ENCODE measurements around the gene FUS.
"Not testable (repeated sequence)": the region's sequence is repeated elsewhere in the genome, so short reads cannot be mapped to it uniquely, and the experiment has no call there.

Gene FUS

DNA sequence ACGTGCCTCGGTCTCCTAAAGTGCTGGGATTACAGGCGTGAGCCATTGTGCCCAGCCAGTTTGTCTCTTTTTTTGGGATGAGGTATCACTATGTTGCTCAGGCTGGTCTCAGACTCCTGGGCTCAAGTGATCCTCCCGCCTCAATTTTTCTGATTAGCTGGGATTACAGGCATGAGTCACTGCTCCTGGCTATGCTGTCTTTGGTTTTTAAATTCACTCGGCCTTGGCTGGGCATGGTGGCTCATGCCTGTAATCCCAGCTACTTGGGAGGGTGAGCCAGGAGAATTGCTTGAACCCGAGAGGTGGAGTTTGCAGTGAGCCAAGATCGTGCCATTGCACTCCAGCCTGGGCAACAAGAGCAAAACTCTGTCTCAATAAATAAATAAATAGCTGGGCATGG lies 35.5 kb upstream of the FUS start:
- not testable (repeated sequence) for DNase-seq

GRCh38 chr16:31145398-31145990 lies 34.4 kb upstream of the FUS start:
- no peak for DNase-seq

DNA sequence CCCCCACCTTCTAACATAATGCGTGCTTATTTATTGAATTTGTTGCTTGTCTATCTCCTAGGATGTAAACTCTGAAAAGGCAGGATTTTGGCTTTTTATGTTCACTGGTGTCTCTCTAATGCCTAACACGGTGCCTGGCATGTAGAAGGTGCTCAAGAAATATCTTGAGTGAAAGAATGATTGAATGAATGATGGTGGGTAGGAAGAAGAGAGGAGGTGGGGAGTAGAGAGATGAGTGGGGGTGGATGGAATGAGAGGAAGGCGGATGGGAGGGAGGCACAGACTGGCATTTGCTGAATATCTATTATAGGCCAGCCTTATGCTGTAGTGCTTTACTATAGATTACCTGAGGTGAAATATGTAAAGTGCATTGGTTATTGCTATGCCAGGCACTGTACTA lies 32.4 kb upstream of the FUS start:
- no peak for DNase-seq

GRCh38 chr16:31148281-31148728 lies 31.6 kb upstream of the FUS start:
- no peak for DNase-seq

DNA sequence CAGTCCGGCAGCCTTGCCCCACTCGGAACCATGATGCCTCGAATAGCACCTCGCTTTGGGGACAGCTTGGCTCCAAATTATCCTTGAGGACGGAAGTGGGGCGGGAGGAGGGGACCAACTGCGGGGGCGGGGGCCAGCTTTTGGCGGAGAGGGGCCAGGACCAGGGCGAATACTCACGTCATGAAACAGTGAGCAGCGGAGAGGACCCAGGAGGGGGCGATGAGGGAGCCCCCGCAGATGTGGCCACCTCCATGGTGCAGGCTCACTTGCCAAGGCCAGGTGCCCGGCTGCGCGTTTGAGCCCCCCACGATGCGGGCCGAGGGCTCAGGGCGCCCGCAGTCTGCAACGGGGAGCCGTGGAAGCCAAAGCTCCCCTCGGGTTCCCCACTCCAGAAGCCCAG lies 31.0 kb upstream of the FUS start:
- DNase-seq, result no peak

DNA sequence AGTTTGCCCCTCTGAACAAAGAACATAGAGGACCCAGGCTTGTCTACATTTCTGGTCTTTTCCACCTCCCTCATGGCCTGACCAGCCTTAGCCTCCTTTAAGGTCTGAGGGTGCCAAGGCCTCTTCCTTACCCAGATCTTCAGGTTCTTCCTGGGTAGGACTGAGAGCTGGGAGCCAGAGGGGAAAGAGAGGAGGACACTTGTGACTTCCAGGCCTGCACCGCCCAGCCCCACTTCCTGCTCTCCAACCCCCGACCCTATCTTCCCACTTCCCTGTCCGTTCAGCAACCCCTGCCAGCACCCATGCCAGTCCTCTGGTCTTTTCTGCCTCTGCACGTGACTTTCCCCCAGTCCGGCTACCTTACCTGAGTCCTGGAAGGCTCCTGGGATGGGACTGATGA lies 30.6 kb upstream of the FUS start:
- DNase-seq, result no peak

DNA sequence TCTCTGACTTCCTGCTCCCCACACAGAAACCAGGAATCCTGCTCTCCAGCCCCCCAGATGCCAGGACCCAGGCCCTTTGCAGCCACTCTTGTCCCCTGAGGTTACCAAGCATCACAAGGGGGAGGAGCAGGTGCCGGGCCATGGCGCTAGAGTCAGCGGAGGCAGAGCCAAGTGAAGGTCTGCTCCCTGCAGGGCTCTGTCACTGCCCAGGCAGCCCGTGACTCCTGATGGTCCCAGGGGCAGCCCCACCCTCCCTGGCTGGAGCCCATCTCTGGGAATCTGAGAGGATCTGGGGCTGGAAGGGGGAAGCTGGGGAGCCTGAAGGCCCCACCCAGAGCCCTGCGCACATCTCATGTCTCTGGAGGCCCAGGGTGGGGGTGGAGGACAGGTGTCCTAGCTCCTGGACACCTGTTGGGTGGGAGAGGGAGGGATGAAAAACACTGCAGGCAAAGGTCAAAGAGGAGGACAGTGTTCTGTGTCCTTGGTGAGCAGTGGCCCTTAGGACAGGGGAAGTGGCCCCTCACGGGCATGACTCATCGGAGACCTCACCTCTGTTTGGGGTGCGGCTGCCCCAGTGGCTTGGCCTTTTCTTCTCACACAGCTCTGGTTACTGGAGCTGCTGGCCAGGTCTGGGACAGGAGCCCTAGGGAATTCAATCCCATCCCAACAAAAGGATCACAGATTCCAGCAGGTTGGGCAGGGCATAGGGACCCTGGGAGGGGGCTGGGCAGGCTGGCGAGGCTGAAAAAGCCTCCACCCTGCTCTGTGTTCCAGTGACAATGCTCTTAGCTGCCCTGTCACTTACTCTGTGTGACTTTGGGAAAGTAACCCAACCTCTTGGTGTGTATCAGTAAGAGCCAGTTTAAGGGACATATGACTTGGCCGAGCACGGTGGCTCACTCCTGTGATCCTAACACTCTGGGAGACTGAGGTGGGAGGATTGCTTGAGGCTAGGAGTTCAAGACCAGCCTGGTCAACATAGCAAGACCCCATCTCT lies 29.7 kb upstream of the FUS start, which contains the start of gene PRSS36:
TSS of gene PRSS36 (minus strand) at position 173 of the 997 bp plus-strand sequence. CDS start at position 142, 31 bp downstream.
- no peak for DNase-seq

- DNase-seq, result not testable (repeated sequence)
Observed at GRCh38 chr16:31150976-31151375, 29.0 kb upstream of the FUS start.

- no peak for DNase-seq
Observed at GRCh38 chr16:31157136-31157535, 22.8 kb upstream of the FUS start.

DNA sequence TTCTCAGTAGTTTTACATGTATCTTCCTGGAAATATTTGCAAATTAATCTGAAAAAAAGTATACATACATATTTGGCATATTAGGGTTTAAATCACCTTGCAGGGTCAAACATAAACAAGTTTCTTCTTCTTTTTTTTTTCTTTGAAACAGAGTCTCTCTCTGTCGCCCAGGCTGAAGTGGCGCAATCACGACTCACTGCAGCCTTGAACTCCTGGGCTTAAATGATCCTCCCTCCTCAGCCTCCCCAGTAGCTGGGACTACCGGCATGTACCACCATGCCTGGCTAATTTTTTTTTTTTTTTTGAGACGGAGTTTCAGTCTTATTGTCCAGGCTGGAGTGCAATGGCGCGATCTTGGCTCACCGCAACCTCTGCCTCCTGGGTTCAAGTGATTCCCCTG lies 12.6 kb upstream of the FUS start:
- DNase-seq, result no peak

- DNase-seq, result no peak
Observed at GRCh38 chr16:31168848-31169247, 11.1 kb upstream of the FUS start.

- not testable (repeated sequence) for DNase-seq
Observed at GRCh38 chr16:31170048-31170447, 9.9 kb upstream of the FUS start.

DNA sequence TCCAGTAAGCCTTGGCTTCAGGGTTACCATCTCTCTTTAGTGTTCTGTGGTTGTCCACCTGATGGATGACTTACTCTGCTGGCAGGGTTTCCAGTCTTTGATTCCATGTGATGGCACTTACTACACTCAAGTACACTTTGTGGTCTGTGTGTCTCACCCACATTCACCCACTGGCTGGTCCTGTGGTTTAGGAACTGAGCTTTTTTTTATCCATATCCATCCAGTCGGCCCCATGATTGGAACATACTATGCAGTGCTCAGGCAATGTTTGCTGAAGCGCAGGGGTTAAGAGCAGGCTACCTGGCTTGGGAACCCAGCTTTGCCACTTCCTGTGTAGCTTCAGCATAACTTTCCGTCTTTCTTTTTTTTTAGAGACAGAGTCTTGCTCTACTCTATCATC lies 2.8 kb upstream of the FUS start:
- peak; percentile 43 for DNase-seq

DNA sequence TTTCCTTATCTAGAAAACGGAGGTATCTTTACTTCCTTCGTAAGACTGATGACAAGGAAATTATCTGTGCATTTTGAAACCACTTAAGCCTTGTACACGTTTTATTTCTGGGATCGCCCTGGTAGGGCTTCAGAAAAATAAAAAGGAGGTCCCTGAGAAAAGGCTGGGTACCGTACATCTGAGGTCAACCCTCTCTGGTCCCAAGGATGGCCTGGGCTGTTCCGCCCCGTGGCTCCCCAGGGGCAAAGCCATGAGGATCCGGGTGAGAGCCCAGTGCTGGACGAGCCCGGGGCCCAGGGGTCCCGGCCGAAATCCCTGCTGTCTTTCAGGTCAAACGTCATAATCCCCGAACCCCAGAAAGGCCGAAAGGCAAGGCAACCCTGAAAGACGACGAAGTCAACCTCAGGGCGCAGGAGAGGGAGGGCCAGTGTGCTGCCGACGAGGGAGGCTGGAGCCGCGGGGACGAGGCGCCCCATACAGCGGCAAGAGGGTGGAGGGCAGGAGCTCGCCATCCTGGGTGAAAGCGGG lies 656 bp upstream of the FUS start:
- DNase-seq, result no peak

DNA sequence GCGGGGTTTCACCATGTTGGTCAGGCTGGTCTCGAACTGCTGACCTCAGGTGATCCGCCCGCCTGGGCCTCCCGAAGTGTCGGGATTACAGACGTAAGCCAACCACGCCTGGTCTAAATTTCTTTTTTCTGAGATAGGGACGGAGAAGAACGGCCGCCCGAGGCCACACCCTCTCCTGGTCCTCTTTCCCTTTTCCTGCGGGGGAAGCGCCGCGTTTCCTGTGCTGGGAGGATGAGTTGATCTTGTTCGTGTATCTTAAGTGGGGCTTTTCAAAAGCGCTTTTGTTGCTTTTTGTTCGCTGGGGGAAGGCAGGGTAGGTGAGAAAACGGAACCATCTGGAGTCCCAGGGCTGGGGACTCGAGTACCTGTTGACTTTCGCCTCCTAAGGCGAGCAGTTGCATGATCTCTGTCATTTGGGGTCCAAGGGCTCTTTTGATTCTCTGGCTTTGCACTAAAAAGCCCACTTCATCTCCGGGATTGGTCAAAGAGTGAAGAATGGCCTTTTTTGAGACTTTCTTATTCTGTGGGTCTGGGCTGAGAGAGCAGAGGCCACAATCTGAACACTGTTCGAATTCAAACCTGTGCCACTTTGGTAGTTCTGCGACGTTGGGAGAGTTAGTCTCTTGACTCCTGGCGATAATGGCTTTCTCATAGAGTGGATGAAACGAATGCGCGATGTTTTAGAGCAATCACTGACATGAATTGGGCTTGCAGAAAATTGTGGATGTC lies 1.3 kb downstream of the FUS start:
- no peak for DNase-seq

DNA sequence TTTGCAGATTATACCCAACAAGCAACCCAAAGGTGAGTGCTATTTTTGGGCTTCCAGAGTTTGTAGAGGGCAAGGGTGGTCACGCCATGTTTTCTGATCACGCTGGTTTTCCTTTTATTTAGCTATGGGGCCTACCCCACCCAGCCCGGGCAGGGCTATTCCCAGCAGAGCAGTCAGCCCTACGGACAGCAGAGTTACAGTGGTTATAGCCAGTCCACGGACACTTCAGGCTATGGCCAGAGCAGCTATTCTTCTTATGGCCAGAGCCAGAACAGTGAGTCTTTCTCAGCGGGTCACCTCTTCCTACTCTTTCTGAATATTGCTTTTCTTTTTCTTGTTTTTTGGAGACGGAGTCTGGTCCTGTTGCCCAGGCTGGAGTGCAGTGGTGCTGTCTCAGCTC lies 2.5 kb downstream of the FUS start:
- DNase-seq, result no peak

DNA sequence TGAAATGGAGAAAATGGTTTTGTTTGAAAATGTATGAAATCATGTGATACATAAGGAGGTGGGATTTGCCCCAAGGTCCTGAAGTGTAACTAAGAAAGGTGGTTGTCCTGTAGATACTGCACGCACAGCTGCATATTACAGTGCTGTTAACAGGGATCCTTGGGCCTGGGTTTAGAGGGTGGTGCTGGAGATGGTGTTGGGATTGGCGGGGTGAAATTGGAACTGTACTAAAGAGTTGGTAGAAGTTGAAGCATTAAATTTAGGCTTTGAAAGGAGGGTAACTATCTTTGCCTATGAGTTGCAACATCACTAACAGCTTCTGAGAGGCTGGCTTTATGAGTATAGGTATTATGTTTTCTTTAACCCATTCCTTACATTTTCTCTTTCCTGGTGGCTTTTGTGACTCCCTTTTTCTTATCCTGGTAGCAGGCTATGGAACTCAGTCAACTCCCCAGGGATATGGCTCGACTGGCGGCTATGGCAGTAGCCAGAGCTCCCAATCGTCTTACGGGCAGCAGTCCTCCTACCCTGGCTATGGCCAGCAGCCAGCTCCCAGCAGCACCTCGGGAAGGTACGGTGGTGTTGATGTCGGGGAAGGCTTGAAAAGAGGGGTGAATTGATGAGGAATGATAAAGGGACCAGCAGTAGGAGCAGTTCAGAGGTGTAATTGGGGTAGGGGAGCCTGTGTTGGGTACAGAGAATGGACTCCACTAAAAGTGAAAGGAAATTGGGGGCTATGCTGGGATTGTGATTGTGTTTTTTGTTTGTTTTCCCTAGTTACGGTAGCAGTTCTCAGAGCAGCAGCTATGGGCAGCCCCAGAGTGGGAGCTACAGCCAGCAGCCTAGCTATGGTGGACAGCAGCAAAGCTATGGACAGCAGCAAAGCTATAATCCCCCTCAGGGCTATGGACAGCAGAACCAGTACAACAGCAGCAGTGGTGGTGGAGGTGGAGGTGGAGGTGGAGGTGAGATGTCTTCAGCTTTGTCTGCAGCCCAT lies 3.8 kb downstream of the FUS start:
- DNase-seq, result no peak

DNA sequence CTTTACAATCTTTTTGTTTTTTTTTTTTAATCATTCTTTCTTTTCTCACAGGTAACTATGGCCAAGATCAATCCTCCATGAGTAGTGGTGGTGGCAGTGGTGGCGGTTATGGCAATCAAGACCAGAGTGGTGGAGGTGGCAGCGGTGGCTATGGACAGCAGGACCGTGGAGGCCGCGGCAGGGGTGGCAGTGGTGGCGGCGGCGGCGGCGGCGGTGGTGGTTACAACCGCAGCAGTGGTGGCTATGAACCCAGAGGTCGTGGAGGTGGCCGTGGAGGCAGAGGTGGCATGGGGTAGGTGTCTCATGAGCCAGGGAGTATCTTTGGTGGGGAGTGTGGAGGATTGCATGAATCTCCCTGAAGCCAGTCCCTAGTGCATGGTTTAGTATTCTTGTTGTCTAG lies 4.9 kb downstream of the FUS start:
- DNase-seq, result no peak

DNA sequence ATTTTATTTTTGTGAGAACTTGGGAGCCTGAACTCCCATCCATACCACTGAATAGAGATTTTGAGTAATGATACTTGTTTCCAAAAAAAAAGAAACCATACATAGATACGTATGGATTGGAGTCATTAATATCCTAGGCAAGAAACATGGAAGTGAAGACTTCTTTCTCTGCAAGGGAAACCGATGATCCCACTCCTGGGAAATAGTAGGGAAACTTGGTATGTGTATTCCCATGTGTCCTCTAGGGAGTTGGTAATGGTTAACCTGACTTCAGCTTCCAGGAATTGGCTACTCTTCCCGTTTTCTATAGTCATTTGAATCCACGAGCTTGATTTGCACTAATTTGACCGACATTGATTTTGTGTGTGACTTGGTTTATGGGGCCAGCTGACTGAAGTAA lies 5.4 kb downstream of the FUS start:
- DNase-seq, result no peak

DNA sequence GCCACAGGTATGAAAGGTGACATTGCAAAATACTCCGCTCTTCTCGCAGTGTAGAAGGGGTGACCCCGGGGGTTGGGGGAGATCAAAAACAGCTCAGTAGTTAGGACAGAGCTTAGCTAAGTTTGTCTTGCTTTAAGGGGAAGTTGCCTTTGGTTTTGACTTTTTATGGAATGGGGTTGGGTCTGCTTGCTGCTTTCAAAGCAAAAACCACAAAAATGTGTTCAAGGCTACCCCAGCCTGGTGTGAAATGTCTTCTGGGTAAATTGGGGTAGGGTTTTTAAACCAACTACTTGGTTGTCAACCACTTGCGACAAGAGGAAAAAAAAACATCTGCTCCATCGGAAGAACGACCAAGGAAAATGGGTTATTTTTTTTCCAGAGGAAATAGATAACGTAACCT lies 6.2 kb downstream of the FUS start:
- peak; percentile 55 for DNase-seq

DNA sequence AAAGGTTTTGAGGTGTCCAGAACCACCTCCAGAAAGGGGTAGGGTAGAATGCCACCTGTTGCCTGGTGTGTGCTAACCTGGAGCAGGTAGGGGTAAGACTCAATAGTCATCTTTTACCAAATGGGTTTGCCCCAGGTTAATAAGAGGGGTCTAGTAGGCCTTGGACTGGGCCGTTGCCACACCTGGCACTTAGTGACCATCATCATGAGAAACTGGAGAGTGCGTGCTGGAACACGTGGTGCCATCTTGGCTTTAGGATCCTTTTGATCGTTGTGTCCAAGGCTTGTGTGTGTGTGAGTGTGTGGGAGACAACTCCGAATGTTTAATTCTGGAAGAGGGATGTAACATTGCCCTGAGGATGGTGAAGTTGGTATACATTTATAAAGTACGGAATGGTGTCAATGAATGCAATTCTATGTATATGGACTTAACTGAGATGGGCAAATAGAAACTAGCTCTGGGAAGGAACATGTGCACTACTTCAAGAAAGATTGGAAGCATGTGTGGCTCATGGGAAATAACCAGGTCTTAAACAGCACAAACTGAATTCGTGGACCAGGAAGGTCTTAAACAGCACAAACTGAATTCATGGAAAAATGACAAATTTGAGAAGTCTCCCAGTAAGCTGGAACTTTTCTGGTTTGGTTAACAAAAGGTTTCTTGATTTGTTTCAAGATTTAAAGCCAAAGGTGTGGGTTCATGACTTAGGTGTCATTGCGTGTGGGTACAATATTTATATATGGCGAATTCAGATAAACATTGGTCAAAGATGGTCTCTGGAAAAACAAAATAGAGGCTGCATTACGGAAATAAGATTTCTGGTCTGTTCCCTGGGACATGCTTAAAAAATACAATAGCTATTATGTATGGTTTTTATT lies 7.2 kb downstream of the FUS start:
- DNase-seq, result no peak
